Colon (tissue), 2 donors: ENCODE data around the gene LYSMD1.
"Not testable (repeated sequence)": the region's sequence is repeated elsewhere in the genome, so short reads cannot be mapped to it uniquely, and the experiment has no call there.

Source experiments
- FAIRE-seq: peaks from 2 replicates; lab custom pipeline; 2012; peaks lifted over from hg19 to GRCh38; lab: Jason Lieb, UNC
- donor health status: control.
- donor health status: control.

Gene LYSMD1, protein sequence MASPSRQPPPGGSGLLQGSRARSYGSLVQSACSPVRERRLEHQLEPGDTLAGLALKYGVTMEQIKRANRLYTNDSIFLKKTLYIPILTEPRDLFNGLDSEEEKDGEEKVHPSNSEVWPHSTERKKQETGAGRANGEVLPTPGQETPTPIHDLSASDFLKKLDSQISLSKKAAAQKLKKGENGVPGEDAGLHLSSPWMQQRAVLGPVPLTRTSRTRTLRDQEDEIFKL

DNA sequence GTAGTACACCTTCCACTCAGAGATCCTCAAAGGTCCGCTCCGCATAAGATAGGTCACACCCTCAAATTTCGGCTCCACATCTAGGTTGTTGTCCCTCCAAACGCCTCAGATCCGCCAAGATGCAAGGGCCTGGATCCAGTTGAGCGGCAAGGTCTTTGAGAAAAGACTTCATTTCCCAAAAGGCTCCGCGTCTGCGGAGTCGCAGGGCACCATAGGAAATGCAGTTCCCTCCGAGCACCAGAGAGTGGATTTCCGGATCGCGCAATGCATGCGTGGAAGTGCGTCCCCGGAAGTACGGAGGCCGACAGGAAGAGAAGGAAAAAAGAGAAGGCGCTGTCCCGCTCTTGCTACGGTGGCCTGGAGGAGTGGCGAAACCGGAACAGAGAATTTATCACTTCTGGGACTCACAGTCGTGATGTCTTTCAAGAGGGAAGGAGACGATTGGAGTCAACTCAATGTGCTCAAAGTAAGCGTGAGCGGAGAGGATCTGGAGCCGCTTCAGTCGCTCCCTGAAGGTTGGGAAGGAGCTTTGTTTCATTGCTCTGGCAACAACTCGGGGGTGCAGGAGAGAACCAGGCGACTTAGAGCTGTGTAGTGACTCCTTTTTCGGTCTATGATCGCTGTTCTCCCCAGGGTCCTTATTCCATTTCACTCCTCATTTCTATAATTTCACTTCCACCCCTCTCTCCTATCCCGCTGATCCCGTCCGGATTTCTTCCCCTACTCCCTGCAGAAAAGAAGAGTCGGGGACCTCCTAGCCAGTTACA lies at the start of gene LYSMD1, which contains the start of gene SCNM1:
Gene LYSMD1, minus strand, starts transcription at position 165 of the 767 bp plus-strand sequence. CDS start 644 bp downstream, outside the sequence.
Gene SCNM1, plus strand, starts transcription at position 407 of the 767 bp plus-strand sequence. Its CDS starts 9 bp downstream, at position 416.
- peak; percentile 79 for FAIRE-seq

DNA sequence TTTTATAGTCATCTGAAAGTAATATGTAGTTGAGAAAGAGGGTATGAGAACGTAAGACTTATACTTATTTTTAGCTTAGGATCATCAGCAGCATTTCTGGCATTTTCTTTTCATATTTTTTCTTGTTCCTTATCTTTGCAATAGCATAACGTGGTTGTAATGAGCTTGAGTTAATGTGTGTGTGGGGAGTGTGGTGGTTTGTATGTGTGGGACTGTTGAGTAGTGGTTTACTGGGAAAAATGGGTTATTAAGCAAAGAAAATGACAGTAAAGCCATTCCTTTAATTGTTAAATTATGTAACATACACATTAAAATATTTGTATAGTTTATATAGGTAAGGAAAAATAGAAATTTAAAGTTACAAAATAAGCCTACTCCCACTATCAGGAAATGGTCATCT lies 47.9 kb upstream of the LYSMD1 start:
- no peak for FAIRE-seq

DNA sequence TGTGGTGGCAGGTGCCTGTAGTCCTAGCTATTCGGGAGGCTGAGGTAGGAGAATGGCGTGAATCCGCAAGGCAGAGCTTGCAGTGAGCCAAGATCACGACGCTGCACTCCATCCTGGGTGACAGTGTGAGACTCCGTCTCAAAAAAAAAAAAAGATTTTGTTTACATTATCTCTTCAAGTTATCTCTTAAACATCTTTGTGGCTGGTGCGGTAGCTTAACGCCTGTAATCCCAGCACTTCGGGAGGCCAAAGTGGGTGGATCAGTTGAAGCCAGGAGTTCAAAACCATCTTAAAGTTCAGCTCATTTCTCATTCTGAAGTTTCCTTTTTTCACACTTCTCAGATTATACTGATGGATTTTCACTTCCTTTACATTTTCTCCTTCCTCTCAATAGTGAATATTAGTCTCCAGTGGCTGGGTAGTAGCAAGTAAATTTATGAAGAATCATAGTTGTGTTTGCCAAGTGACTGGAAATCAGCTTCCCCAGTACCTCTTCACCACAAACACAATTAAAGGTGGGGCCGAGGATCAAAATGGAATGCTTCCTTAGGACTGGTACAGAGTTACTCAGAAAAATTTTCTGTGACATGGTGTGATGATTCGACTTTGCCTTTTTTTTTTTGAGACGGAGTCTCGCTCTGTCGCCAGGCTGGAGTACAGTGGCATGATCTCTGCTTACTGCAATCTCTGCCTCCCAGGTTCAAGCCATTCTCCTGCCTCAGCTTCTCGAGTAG lies 46.4 kb upstream of the LYSMD1 start:
- no peak for FAIRE-seq

DNA sequence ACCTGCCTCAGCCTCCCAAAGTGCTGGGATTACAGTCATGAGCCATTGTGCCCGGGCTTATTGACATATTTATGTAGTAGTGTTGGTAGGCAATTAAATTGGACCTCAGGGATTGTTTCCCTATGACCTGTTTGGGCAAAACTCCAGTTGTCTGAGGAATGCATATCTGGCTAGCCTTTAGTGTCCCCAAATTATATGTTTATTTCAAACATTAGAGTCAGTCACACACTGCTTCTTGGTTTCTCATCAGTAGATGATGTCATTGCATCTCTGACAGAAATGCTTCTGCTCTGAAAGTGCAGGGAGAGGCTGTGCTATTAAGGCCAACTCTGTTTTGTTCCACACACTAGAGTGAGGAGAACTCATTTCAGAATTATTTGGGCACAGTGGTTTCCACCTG lies 45.1 kb upstream of the LYSMD1 start:
- FAIRE-seq = no peak

DNA sequence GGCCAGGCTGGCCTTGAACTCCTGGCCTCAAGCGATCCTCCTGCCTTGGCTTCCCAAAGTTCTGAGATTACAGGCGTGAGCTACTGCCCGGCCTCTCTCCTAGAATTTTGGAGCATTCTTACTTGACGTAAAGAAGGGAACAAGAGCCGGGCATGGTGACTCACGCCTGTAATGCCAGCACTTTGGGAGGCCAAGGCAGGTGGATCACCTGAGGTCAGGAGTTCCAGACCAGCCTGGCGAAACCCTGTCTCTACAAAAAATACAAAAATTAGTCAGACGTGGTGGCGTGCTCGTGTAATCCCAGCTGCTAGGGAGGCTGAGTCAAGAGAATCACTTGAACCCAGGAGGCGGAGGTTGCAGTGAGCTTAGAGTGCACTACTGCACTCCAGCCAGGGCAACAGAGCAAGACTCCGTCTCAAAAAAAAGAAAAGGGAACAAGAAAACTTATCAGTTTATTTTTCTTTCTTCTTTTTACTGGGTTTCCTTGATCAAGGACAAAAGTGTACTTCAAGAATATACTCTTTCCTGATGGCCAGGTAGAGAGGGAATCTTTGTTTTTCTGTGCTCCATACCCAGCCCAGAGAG lies 39.8 kb upstream of the LYSMD1 start:
- not testable (repeated sequence) for FAIRE-seq

DNA sequence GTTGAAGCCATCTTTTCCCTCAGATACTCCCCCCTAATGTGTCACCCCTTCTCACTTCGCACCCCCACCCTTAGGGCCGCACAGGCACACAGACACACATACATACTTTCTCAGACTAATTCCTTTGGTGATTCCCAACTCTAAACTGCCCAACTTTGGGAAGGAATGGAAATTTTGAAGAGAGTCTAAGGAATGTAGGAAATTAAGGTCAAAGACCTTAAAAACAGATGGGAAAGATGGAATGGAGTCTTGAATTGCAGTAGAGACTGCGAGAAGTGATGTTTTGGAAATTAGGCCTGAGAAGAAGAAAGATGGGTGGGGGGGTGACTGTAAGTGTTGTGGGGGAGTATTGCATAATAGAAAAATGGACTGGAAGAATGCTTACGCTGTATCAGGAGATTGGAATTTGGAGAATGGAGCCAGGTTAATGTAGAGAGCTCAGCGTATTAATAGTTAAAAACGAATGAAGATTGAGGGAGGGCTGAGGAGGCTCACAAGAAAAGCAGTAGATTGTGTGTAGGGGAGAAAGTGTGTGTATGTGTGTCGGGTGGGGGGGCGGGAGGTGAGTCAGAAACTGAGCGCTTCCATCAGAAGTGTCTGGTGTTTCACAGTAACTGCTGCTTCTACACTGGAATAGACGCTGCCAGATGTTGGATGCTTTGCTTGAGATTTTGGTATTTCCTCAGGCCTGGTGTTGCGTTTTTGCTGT lies 34.3 kb upstream of the LYSMD1 start:
- FAIRE-seq = no peak

DNA sequence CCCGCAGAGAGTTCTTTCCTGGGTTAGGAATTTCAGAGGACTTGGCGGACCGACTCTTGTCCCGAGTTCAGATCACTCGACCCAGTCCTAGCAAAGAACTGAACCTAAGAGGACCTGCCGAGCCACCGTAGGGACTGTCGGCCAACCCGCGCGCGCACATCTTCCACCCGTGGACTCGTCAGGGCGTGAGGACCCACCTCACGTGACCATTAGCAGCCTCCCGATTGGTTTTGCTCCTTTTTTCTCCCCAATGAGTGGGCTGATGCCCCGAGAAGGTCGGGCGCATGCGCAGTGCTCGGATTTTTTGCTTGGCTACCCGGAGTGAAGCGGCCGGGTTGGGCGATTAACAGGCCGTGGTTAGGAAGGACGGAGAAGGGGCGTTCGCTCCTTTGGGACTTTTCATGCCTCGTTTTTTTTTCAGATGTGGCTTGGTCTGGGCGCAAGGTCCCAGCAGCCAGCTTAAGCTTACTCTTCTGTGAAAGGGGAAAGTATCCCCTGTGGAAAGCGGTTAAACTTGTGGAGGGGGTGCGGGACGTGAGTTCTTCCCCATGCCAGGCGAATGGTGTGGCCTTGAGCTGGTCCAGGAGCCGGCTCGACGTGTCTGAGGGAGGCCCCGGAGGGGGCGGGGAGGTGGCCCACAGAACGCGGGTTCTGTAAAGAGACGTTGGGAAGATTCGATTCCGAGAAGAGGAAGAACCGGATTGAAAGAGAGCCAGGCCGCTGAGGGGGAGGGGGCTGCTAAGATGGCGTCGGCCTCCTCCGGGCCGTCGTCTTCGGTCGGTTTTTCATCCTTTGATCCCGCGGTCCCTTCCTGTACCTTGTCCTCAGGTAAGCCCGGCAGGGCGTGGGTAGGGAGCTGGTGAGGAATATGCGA lies 32.8 kb upstream of the LYSMD1 start, which contains the start of gene PIP5K1A:
Gene PIP5K1A, plus strand, starts transcription at position 299 of the 874 bp plus-strand sequence. Its CDS starts 445 bp downstream, at position 744.
- FAIRE-seq = no peak

DNA sequence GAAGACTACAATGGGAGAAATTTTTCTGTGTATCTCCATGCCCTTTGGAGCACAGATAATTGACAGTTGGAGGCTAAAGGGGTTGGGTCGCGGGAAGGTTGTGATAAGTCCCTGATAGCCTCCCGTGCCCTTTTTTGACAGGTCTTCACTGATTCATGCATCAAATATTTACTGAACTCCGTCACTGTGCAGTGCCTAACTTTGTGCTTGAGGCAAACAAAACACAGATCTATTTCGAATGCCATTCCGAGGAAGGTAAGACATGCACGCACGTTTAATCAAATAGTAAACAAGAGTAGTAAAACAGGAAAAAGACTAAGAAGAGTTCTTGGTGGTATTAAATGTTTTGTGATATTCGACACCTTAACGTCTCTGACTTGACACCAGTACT lies 32.2 kb upstream of the LYSMD1 start:
- FAIRE-seq = no peak

DNA sequence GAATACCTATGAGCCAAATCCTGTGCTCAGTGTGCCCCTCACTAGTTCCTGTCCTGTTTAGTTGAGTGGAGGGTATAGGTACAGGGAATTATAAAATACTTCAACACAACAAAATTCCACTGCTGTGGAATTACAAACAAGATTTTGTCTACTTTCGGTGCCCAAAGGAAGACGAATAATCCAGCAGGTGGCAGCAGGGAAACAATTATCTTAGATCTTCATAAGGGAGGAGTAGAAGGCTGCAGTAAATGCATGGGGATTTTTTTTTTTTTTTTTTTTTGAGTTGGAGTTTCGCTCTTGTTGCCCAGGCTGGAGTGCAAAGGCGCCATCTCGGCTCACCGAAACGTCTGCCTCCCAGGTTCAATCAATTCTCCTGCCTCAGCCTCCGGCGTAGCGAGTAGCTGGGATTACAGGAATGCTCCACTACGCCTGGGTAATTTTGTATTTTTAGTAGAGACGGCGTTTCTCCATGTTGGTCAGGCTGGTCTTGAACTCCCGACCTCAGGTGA lies 30.6 kb upstream of the LYSMD1 start:
- no peak for FAIRE-seq

DNA sequence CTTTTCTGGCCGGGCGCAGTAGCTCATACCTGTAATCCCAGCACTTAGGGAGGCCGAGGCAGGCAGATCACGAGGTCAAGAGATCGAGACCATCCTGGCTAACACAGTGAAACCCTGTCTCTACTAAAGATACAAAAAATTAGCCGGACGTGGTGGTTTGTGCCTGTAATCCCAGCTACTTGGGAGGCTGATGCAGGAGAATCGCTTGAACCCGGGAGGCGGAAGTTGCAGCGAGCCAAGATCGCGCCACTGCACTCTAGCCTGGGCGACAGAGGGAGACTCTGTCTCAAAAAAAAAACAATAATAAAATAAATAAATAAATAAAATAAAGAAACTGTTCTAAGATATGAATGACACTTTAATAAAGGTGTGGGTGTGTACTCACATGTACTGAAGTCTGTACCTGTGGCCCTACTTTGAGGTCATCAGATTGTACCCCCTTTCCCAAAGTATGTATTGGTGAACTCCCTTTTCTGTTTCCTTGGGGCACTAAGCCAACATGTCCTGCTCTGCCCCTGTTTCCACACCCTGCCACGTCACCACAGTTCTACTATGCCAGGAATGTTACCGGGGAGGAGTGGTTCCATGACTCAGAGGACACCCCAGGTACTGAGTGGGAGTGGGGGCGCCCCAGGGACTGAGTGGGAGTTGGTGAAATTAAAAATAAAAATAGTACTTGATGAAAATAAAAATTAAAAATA lies 29.3 kb upstream of the LYSMD1 start:
- FAIRE-seq = not testable (repeated sequence)

DNA sequence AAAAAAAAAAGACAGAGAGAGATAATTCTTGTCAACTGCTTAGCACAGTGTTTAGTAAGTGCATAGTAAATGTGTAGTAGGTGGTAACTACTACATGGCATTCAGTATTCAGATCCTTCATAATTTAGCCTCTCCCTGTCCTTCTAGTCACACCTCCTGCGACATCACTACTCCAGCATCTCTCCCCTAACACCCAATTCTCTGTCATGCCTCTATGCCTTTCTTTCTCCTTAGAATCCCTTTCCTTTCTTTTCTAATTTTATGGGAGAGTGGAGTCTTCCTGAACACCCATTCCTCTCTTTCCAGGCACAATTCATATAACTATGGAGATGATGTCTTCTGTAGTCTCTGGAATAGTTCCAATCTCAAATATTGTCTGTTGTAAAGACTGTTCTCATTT lies 28.2 kb upstream of the LYSMD1 start:
- no peak for FAIRE-seq

DNA sequence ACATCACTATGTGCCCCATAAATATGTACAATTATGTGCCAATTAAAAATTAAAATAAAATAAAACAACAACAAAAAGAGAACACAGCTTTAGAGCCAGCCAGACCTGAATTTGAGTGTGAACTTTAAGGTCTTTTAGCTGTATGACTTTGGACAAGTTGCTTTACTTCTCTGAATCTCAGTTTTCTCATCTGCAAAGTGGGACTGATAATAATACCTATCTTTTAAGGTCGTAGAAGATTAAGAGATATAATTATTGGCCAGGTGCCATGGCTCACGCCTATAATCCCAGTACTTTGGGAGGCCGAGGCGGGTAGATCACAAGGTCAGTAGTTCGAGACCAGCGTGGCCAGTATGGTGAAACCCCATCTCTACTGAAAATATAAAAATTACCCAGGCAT lies 27.6 kb upstream of the LYSMD1 start:
- no peak for FAIRE-seq

DNA sequence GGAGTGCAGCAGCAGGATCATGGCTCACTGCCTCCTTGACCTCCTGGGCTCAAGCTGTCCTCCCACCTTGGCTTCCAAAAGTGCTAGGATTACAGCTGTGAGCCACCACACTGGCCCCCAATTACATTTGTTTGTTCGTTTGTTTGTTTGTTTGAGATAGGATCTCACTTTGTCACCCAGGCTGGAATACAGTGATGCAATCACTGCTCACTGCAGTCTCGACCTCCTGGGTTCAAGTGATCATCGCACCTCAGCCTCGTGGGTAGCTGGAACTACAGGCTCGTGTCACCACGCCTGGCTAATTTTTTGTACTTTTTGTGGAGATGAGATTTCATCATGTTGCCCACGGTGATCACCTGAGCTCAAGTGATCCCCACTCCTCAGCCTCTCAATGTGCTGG lies 26.3 kb upstream of the LYSMD1 start:
- no peak for FAIRE-seq

DNA sequence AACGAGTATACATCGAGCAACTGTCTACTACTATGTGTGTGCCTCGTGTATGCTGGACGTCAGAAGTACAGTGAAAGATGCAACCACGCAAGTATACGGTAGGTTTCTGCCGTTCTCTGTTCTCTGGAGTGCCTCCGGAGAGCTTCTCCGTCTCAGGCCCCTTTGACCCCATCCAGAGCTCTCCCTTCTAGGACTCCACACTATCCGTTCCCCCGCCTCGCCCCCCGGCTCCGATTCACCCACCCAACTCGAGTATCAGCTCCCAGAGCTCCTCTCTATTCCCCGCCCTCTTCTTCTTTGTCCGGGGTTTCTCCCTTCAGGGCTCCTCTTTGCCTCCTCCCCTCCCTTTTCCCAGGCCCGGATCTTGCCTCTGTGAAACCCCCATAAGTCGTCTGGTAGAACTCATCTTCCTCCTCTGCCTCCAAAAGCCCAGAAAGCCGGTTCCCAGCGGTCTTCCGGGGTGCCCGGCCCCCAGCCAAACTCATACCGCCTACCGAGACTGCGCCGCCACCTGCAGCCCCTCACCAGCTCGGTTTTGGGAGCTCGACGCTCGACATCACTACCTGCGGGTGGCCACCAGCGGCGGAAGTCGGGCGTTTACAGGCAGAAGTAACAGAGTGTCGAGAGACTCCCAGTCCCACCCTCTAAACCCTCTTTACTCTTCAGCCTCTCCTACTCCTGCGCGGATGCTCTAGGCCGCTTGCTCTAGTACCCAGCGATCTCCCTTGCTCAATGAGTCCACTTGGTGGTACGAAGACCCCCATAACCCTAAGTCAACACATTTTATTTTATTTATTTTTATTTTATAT lies 24.1 kb upstream of the LYSMD1 start, which contains the start of gene VPS72:
Gene VPS72, minus strand, starts transcription at position 561 of the 809 bp plus-strand sequence. Its CDS starts 76 bp downstream, at position 485.
- no peak for FAIRE-seq

DNA sequence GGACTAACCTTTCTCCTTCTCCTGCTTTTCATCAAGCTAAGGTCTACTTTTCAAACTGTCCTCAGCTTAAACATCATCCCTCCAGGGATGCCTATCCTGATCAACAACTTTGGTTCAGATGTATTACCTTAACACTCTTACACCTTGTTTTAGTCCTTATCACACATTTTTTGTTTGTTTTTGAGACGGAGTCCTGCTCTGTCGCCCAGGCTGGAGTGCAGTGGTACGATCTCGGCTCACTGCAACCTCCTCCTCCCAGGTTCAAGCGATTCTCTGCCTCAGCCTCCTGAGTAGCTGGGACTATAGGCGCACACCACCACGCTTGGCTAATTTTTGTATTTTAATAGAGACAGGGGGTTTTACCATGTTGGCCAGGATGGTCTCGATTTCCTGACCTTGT lies 23.0 kb upstream of the LYSMD1 start:
- FAIRE-seq = not testable (repeated sequence)

DNA sequence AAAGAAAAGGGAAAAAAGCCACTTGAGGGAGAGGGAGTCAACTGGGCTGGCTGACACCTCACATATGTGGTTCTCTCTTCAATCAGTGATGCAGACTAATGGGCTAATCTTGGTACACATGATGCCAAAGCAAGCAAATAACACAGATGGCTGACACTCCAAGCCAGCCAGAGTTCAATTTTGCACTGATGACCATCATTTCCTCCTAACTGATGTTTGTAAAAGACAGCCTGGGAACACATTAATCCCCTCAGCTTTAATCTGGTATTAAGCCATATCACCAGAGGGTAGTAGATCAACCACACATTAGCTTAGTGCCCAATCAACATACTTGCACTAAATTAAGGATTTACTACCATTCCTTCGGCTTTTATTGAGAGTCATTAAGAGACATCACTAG lies 21.5 kb upstream of the LYSMD1 start:
- FAIRE-seq = no peak

DNA sequence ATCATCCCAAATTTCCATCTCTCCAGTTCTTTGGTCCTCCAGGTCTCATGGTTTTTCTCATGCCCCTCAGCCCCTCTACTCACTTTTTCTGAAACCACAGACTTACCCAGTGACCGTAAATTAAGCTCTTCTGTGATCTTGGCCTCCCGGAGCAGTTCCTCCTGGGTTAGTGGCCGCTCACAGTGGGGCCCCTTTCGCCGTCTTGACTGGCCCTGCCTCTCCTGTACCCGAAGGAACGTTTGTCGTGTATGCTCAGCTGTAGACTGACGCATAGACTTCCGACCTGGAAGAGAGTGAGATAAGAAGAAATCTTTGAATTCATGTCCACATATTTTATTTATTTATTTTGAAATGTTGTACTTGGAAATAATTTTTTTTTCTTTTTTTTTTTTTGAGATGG lies 18.5 kb upstream of the LYSMD1 start:
- FAIRE-seq = no peak

DNA sequence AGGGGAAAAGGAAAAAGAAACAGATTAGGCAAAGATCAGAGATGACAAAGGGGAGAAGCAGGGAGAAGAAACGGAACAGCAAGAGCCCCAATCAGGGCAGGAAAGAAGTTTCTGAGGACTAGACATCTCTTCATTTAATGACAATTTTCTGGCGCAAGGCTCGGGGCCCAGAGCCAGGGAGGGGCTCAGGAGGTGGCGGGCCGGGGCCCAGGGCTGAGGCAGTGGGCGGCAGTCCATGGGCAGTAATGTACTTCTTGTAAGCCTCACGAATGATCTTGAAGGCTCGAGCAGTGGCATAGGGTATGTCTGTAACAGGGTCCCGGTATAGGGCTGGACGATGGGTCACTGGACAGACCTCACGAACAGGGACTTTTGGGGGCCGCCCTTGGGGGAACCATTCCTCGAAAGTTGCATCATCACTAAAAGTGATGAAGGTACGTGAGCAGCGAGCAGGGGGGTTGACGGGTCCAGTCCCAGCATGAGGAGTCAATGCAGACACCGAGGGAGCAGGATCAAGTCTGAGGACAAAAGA lies 10.9 kb upstream of the LYSMD1 start:
- no peak for FAIRE-seq

DNA sequence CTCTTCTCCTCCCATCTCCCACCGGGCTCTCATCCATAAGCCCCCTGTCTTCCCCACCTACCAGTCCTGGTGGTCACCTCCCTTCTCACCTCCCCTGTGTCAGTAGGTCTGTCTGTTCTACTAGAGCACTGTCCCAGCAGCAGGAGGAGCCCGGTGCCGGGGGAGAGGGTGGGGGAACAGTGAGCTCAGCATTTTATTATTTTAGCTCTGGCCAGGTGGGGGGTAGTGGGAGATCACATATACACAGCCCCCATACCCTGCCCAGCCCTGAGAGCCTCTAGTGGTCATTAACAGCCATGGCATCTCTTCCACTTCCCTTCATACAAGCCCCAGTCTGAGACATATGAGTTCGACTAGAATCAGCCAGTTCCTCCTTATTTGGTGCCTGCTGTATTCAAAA lies 10.2 kb upstream of the LYSMD1 start, which contains the start of gene TMOD4:
Gene TMOD4, minus strand, starts transcription at position 119 of the 400 bp plus-strand sequence. CDS start 1,106 bp downstream, outside the sequence.
- FAIRE-seq = no peak
